GM19035 (cell line): ENCODE data around the gene TMEM41B.
"Not testable (repeated sequence)": the region's sequence is repeated elsewhere in the genome, so short reads cannot be mapped to it uniquely, and the experiment has no call there.

ENCODE experiments used
- ATAC-seq: cut with Tn5 transposase; IDR thresholded peaks from one replicate; pipeline ENCODE4 v1.9.1; 2021; ENCODE audit not compliant: unreplicated experiment

The TMEM41B gene, protein sequence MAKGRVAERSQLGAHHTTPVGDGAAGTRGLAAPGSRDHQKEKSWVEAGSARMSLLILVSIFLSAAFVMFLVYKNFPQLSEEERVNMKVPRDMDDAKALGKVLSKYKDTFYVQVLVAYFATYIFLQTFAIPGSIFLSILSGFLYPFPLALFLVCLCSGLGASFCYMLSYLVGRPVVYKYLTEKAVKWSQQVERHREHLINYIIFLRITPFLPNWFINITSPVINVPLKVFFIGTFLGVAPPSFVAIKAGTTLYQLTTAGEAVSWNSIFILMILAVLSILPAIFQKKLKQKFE

DNA sequence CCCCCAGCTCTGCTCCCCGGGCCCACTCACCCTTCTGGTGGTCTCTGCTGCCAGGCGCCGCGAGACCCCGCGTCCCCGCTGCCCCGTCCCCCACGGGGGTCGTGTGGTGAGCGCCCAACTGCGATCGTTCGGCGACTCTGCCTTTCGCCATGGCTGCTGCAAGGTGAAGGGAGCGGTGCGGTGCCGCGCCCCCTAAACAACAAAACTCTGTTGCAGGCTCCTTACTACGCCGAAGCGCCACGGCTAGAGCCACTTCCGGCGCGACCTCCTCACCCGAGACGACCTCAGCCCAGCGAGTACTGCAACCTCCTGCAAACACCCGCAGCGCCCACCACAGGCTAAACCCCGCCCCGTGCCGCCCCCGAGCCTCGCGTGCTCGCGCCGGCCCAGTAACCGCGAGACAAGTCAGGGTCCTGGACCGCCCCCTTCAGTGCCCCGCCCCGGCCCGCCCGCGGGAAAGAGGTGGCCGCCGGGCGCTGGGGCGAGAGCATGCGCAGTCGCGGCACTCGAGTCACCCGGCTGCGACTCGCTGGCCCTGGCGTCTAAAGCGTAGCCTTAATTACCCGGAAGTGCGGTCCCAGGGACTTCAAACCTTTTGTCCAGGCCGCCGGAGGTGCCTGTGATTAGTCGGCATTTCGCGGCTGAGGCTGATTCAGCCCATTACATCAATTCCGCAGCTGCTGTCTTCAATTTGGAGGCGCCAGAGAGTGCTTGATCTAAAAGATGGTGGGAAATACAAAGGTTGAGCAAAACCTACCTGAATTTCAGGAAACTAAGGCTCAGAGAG is at the start of gene TMEM41B:
TSS of gene TMEM41B (minus strand) at position 303 of the 787 bp plus-strand sequence. CDS start at position 151, 152 bp downstream.
- ATAC-seq = peak; percentile 96

DNA sequence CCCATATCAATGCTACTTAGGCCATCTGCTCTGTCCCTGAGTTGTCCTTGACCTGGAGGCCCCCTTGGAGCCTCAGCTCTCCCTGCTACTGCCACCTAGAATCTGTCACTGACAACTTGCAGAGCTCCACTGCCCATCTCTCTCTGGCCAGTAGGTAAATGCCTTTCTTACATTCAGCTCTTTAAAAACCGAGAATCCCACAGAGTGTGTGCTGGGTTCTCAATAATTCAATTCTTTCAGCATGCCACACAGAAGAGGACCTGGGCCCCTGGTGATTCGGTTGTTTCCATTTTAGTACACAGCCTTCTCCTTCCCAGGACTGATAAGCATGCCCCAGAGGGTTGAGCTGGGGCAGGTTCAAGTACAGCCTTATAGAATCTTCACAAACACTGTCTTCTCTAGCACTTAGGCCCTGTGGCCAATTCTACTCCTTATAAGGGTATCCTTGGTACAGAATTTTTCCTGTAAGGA is 48.0 kb upstream of the TMEM41B start:
- no peak for ATAC-seq

DNA sequence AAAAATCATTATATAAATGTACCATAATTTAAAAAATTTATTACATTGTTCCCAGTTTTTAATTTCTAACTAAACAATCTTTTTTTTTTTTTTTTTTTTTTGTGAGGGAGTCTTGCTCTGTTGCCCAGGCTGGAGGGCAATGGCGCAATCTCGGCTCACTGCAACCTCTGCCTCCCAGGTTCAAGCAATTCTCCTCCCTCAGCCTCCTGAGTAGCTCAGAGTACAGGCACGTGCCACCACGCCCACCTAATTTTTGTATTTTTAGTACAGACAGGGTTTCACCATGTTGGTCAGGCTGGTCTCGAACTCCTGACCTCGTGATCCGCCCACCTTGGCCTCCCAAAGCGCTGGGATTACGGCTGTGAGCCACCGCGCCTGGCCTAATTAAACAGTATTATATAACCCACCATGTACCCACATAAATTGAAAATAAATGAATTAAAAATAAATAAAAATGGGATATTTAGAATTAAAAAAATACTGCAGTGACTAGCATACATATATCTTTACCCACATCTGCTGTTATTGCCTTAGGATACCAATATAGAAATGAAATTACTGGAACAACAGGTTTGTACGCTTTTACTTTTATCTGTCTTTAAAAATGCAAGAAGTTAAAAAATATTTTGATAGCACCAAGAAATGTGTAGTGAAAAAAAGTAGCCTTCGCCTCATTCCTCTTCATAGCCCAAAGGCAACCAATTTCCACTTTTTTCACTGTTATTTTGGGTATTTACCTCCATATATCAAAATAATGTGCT is 46.6 kb upstream of the TMEM41B start:
- not testable (repeated sequence) for ATAC-seq

DNA sequence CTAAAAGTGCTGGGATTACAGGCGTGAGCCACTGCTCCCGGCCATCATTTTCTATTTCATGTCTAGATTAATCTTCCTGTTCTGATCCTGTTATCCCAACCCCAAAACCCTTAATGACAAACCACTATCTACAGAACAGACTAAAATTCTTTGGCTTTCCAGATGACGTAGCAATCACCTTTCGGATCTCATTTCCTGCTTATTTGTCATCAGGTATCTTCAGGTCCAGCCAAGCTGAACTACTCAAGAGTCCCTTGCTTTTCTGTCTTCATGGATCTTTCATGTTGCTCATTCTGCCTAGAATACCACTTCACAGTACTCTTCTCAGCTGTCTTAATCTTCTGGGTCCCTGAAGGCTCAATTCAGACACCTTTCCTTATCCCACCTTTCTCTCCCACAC is 42.6 kb upstream of the TMEM41B start:
- no peak for ATAC-seq

DNA sequence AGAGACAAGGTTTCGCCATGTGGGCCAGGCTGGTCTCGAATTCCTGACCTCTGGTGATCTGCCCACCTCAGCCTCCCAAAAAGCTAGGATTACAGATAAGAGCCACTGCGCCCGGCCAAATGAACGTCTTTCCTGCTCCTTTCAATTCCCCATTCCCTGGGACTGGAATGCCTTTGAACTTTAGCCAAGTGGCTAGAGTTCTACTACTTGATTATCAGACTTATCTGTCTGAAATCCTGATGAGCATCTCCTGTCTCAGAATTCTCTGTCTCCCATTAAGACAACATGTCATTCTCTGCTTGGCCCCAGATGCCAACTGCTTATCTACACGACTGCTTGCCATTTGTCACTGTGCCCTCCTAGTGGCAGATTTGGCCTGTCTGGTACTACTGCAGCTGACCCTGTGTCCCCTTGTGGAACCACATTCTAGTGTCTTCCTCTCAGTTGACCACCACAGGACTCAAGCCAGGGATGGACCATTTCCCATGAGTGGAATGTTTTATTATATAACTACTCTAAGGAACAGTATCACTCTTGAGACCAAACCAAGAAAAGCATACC is 37.0 kb upstream of the TMEM41B start:
- no peak for ATAC-seq

DNA sequence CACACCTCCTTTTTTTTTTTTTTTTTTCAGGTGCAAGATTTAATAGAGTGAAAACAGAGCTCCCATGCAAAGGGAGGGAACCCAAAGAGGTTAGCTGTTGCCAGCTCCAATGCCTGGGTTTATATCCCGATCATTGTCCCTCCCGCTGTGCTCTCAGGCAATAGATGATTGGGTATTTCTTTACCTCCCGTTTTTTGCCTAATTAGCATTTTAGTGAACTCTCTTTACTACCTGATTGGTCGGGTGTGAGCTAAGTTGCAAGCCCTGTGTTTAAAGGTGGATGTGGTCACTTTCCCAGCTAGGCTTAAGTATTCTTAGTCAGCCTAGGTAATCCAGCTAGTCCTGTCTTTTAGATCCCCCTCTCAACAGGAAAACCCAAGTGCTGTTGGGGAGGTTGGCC is 33.4 kb upstream of the TMEM41B start:
- ATAC-seq = not testable (repeated sequence)

DNA sequence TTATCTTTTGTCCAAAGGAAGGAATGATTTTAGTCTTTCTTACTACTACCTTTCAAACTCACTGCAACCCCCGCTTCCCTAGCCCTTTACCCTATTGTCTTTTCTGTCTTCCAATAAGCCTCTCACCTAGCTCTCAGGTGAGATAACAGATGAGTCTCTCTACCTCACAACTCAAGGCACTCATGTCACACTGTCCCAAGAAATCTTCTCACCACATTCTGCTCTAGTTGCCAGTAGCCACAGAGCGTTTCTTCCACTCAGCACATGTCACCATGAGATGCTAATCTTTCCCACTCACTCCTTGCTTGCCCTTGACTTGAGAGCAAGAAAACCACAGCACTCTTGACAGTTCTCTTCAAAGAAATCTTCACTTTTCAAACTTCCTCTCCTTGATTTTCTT is 32.7 kb upstream of the TMEM41B start:
- no peak for ATAC-seq

DNA sequence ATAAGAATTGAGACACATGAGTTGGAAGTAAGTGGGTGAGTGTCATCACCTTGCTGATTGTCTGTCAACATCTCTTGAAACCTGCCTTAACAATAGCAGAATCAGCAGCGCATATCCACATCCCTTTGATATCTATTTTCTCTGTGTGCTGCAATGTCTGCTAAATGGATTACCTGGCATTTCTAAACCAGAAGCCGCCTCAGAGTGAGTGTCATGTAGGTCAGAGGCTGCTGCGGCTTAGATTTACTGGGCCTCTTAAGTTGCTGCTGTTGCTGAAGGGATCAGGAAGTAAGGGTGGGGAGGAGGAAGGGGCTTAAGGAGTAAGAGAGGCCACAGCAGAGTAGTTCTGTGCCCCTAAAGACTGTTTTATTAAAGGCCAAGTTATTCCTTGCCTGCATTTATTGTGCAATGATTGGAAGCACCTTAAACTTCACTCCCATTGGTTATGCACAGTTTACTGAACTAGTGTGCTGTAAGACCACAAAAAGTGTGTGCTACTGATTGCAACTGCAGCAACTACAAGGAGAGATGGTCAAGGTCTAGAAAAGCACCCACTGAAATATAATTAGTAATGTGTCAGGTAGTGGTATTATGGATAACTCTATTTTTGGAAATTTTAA is 29.8 kb upstream of the TMEM41B start:
- no peak for ATAC-seq

DNA sequence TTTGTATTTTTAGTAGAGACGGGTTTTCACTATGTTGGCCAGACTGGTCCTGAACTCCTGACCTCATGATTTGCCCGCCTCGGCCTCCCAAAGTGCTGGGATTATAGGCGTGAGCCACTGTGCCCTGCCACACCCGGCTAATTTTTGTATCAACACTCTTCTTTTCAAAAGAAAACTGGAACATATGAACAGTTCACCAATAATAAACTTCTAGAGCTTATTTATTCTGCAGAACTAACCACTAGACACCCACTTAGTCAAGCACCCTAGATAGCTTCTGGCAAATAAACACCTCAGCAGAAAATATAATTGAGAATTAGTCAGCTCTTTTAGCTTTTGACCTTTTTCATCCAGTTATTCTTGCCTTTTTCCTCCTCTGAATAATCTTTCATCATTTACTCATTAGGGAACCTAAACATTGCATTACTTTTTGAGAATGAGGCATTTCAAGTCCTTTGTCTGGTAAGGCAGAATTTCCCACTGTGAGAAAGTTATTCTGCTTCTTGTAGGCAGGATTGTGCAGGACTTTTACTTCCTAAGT is 27.3 kb upstream of the TMEM41B start:
- ATAC-seq = no peak

DNA sequence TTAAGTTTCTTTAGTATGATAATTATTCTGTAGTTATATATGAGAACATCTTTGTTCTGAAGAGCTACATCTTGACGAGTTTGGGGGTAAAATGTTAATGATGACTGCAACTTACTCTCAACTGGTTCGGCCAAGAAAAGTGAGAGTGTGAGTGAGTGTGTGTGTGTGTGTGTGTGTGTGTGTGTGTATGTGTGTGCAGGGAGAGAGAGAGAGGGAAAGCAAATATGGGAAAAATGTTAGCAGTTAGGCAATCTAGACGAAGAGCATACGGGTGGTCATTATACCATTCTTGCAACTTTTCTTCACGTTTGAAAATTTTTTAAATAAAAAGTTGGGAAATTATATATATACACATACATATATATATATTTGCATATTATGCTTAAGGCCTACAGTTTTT is 18.3 kb upstream of the TMEM41B start:
- ATAC-seq = no peak

DNA sequence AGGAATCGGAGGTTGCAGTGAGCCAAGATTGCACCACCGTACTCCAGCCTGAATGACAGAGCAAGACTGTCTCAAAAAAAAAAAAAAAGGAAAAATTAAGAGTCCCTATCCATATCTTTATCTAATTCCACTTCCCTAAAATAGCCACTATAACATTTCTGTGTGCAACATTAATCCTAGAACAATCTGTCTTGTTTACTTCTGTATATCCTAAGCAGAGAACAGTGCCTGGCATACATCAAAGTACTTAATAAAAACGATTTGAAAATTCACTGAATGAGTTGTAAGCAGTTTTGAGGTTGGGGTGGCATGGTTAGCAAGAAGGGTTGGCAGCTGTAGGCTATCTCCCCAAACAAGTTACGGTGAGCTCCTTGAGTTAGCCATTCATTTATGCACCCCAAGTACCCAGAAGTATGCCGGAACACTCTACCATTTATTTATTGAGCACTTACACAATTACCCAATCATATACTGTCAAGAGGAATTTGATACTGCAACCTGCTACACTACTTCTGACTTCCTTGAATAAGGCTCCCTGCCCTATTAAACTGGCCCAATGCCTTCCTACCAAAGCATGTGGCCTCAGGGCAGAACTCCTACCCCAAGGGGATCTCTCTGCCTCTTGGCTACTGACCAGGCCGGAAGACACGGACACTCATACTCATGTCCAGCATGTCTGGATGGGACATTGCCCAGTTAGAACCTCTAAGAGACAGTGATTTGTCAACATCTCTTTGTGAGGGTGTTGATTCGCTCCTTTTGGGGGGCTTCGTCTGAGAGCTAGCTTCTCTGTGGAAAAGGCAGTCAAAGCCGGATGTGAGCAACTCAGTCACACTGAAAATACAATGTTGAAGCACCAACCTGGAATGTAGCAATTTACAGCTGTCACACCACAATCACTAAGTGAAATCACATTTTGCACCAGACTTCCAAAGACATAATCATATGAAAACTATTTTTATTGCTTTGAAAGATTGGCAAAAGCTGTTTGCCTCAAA is 16.3 kb upstream of the TMEM41B start:
- no peak for ATAC-seq

DNA sequence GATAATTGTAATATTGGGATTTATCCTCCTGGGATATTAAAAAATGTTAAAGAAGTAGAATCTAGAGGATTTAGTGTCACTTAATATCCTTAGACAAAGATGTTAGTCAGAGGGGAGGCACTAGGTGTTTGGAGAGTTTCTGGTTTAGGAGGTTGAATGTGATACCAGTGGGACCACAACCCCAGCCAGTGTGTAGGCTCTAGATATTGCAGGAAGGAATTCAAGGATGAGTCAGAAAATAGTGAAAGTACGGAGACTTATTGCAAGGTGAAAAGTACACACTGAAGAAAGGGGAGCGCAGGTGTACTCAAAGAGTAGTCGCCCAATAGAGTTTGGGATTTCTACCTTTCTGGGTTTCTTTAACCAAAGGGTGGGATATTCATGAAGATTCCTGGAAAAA is 5.7 kb upstream of the TMEM41B start:
- ATAC-seq = no peak

DNA sequence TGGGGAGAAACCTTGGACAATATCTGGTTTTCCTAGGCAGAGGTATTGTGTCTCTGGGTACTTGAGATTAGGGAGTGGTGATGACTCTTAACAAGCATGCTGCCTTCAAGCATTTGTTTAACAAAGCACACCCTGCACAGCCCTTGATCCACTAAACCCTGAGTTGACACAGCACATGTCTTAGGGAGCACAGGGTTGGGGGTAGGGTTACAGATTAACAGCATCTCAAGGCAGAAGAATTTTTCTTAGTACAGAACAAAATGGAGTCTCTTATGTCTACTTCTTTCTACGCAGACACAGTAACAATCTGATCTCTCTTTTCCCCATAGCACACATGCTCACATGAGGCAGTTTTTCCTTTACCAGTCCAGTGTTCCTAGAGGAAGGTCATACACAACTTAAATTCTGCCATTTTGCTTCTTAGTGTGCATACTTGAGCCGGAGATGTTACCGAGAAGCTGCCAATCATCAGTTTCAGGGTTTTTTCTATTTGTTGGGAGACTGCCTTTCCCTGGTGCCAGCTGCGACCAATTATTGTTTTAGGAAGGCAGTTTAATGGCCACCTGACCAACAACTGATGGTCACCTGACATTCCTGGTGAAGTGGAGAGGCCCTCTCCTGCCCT is 5.1 kb upstream of the TMEM41B start:
- ATAC-seq = not testable (repeated sequence)

DNA sequence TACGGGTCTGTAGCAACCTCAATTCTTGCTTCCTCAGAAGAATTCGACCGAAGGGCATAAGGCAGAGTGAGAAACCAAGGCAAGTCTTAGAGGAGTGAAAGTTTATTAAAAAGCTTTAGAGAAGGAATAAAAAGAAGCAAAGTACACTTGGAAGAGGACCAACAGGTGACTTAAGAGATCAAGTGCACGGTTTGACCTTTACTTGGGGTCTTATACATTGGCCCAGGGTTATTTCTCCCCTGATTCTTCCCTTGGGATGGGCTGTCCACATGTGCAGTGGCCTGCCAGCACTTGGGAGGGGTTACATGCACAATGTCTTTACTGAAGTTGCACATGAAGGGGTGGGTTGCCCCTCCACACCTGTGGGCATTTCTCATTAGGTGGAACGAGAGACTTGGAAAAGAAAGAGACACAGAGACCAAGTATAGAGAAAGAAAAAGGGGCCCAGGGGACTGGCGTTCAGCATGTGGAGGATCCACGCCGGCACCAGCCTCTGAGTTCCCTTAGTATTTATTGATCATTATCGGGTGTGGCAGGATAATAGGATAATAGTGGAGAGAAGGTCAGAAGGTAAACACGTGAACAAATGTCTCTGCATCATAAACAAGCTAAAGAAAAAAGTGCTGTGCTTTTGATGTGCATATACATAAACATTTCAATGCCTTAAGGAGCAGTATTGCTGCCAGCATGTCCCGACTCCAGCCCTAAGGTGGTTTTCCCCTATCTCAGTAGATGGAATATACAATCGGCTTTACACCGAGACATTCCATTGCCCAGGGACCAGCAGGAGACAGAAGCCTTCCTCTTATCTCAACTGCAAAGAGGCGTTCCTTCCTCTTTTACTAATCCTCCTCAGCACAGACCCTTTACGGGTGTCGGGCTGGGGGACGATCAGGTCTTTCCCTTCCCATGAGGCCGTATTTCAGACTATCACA is 4.3 kb upstream of the TMEM41B start:
- not testable (repeated sequence) for ATAC-seq

DNA sequence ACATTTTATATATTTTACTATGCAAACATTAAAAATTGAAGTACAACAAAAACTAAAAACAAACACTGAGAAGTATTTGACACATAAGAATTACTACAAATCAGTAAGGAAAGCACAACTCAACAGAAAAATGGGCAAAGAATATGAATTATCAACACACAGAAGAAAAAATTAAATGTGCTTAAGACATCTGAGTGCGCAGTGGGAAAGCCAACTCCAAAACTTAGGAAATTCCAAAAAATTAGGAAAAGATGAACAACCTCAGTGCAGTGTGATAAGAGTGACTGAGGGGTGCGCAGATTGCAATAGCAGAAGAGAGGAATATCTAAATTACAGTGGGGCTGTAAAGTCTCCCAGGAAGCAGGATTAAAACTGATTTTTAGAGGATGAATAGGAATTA is 1.9 kb upstream of the TMEM41B start:
- no peak for ATAC-seq

DNA sequence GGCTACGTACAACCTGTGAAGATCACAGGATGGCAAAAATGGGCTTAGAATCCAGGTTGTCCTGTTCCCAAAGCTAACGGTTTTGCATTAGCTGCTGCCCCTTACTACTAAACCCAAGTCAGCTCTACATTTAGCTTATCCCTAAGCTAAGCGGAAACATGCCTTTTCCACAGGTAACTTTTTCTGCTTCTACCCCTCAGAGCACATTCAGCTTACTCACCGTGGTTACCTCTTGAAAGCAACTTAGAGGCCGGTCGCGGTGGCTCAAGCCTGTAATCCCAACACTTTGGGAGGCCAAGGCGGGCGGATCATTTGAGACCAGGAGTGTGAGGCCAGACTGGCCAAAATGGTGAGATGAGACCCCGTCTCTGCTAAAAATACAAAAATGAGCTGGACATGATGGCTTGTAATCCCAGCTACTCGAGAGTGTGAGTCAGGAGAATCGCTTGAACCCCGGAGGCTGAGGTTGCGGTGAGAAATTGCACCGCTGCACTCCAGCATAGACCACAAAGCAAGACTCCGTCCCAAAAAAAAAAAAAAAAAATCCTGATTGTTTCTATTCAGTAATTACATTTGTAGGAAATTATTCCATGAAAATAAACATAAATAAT is 790 bp upstream of the TMEM41B start:
- ATAC-seq = no peak

DNA sequence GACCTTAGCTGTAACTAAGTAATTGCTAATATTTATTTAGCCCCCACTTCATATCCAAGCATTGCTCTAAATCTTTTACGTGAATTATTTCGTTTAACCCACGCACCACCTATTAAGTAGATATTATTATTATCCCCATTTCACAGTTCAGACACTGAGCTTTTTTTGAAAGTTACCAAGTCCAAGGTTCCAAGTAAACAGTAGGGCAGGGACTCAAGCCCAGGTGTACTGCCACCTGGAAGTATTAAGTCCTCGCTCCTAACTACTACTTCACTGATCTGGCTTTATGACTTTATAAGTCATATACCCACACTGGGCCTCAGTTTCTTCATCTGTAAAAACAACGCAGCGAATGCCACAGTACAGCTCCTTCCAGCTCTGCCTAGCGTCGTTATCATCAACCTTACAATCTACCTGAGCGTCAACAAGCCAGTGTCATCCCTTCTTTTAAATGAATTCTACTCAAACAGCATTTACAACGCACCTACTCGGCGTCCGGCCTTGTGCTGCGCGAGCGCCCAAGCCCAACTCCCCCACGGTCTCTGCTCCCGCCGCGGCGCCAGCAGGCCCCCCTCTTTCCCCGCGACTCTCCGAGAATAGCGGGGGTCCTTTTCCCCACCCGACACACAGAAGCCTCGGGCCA is 624 bp downstream of the TMEM41B start:
- peak; percentile 29 for ATAC-seq
